ENCODE measurements around the gene SIM1. TPM values are rescaled to one million over a fixed set of nuclear protein-coding genes. Genes with fewer than 3 reads are reported as not detected.
A peak's percentile ranks its signal among the peaks of the same experiment; 100 is the strongest.

SIM1 gene
- not detected for total RNA-seq

DNA sequence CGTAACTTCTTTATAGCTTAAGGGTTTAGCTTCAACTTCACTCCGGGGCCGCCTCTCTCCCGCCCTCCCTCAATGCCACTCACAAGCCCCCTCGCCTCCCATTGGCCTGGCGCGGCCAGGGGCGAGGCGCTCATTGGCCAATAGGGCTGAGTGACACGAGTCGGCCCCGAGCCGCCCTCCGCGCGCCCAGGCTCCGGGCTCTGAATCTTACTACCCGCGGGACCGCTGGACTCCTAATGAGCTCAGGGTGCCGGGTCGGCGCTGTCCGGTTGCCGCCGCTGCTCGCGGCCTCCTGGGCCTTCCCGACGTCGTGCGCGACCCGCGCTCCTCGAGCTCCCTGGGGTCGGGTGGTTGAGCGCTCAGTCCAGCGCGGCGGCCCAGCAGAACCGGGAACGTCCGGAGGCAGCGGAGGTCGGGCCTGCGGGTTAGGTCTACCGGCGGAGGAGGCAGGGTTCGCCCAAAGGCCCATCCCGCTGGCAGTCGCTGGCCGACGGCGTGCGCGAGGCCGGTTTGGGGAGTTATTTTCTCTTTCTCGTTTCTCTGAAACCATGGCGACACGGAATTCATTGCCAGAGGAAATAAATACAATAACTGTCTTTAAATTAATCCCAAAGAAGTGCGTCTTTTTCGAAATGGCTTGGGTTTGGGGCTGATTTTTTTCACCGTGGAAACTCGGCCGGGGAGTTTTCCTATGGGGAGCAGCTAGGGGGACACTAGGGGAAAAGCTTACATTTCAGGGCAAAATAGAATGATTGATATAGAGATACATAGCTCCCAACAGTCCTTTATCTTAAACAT, at the start of gene SIM1:
TSS of gene SIM1 (minus strand) at position 19 of the 798 bp plus-strand sequence. CDS start 1,453 bp downstream, outside the sequence.
- H3K4me1 Mint-ChIP-seq (ENCODE audit: low read depth) = peaks cover 24% of the 10 kb centered on the region
- intact Hi-C loops (cut with micrococcal nuclease) = loop anchor here (5.0 kb wide), 2 partner anchors 937 to 1638 kb away; no protein-coding TSS in a partner anchor
- peaks cover 81% of the 10 kb centered on the region for H3K27me3 Mint-ChIP-seq
- DNase-seq = no peak
- ChIA-PET POLR2A (no interaction called here), CTCF (interaction anchor here (1.0 kb wide), 1 partner anchor 15 kb away, joined by 3 read pairs; no protein-coding TSS in a partner anchor)
- H3K27ac Mint-ChIP-seq = no peak within 1 kb of the TSS
- peaks cover 3% of the 10 kb centered on the region for H3K9me3 Mint-ChIP-seq
- no peak within 1 kb of the TSS for H3K4me3 Mint-ChIP-seq
- peaks cover 26% of the 10 kb centered on the region for H3K36me3 Mint-ChIP-seq

DNA sequence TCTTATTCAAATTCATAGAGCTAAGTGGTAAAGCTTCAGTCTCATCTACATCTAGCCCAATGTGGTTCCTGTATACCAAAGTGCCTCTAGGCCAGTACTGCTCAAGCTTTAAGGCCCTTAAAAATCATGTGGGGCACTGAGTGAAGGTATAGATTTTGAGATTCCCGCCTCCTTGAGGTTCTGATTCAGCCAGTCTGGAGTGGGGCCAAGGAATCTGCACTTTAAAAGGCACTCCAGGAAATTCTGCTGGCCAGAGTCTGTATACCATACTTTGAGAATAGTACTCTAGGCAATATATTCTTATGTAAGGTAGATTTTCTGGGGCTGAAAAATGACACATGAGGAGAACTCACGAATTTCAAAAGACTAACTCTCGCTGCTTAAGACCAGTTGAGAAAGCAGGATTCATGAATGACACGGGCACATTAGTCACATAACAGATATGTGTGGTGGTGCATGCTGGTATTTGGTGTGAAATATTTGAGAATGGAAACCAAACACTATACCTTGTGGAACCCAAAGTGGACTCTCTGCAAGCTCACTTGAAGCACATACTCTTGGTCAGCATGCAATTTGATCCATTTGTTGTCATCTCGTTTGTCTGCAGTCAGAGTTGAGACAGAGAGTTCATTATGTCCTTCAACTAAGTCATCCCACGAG, 47.6 kb upstream of the SIM1 start:
- H3K4me1 Mint-ChIP-seq (ENCODE audit: low read depth) = no peaks in the 10 kb centered on the region
- H3K27me3 Mint-ChIP-seq = no peaks in the 10 kb centered on the region
- ChIA-PET CTCF (no interaction called here), POLR2A (no interaction called here)
- H3K9me3 Mint-ChIP-seq = no peaks in the 10 kb centered on the region
- intact Hi-C loops (cut with micrococcal nuclease) = no loop called here
- DNase-seq = no peak
- no peak overlapping the region for H3K27ac Mint-ChIP-seq
- H3K4me3 Mint-ChIP-seq = no peak overlapping the region
- H3K36me3 Mint-ChIP-seq = peaks cover 57% of the 10 kb centered on the region

DNA sequence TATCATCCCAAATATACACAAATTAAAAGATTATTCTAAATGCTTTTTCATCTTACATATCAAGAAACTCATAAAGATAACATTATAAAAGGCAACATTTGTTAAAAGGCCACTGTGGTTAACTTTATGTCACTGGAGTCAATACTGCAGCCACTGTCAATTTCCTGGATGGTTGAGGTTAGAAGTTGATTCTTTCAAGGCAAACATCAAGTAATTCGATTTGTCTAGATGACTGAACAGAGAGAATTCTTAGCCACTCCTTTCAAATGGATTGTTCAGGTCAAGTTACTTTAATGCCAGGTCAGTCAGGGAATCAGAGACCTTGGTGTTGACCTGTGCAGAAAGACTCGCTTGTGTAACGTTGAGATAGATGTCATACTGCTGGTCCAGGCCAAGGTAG, 44.4 kb upstream of the SIM1 start:
- Mint-ChIP-seq H3K27ac (no peak overlapping the region), H3K9me3 (no peaks in the 10 kb centered on the region), H3K4me3 (no peak overlapping the region), H3K4me1 (ENCODE audit: low read depth) (no peaks in the 10 kb centered on the region), H3K27me3 (no peaks in the 10 kb centered on the region), H3K36me3 (peaks cover 43% of the 10 kb centered on the region)
- POLR2A ChIA-PET = no interaction called here
- CTCF ChIA-PET = no interaction called here
- intact Hi-C loops (cut with micrococcal nuclease) = no loop called here
- DNase-seq = no peak

DNA sequence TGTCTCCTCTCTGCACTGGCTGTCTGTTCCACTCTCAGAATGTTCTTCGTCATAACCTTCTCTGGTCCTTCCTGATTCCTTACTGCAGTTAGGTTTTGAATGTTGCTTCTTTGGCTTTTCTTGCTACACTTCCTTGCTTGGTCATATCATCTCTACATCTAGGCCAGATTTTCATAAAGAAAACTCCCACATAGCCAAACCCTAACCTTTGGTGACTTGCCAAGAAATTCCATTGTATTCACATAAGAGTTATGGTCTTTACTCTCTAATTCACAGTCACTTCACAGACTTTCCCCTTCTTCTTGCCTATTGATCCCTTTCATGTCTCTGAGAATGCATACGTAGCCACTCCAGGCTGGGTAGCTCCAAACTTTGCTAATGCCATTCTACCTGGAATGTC, 41.9 kb upstream of the SIM1 start:
- intact Hi-C loops (cut with micrococcal nuclease) = no loop called here
- ChIA-PET POLR2A (no interaction called here), CTCF (no interaction called here)
- no peaks in the 10 kb centered on the region for H3K4me1 Mint-ChIP-seq (ENCODE audit: low read depth)
- H3K4me3 Mint-ChIP-seq = no peak overlapping the region
- no peaks in the 10 kb centered on the region for H3K27me3 Mint-ChIP-seq
- peaks cover 25% of the 10 kb centered on the region for H3K36me3 Mint-ChIP-seq
- DNase-seq = no peak
- H3K9me3 Mint-ChIP-seq = no peaks in the 10 kb centered on the region
- H3K27ac Mint-ChIP-seq = no peak overlapping the region

DNA sequence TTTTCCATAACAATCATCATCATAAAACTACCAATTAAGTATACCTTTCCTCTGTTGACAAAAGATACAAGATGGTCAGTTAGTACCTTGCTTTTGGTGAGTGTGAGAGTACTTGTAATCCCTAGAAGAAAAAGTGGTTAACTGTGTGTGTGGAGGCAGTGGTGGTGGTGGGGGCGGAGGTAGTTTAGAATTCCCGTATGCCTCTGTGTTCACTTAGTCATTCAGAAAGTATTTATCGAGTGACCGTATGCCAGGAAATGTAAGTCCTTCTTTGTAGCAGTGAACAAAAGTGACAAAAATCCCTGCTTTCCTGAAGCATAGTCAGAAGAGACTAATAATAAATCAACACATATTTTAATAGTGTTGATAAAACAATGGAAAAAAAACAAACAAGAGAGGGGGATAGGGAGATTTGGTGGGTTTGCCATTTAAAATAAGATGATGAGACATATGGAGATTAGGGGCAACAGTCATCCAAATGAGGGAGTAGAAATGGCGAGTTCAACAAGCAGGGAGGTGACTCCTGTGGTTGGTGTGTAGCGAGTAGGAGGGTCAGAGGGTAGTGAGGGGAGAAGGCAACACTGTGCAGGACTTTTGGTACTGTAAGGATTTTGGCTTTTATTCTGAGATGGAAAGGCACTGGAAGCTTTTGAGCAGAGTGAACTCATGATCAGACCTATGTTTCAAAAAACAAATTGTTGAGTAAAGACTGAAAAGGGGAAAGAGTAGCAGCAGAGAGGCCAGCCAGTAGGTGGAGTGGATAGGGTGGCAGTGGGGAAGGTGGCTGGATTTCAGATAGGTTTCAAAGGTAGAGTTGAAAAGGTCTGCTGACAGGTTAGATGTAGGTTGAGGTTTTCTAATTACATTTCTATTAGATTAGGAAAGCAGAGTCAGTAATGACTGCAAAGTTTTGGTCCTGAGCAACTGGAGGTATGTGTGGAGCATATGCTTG, 40.3 kb upstream of the SIM1 start:
- ChIA-PET CTCF (no interaction called here), POLR2A (no interaction called here)
- no peak overlapping the region for H3K27ac Mint-ChIP-seq
- no peak overlapping the region for H3K4me3 Mint-ChIP-seq
- peak; percentile 14 for DNase-seq
- peaks cover 2% of the 10 kb centered on the region for H3K27me3 Mint-ChIP-seq
- intact Hi-C loops (cut with micrococcal nuclease) = no loop called here
- H3K4me1 Mint-ChIP-seq (ENCODE audit: low read depth) = no peaks in the 10 kb centered on the region
- H3K9me3 Mint-ChIP-seq = no peaks in the 10 kb centered on the region
- peaks cover 14% of the 10 kb centered on the region for H3K36me3 Mint-ChIP-seq

DNA sequence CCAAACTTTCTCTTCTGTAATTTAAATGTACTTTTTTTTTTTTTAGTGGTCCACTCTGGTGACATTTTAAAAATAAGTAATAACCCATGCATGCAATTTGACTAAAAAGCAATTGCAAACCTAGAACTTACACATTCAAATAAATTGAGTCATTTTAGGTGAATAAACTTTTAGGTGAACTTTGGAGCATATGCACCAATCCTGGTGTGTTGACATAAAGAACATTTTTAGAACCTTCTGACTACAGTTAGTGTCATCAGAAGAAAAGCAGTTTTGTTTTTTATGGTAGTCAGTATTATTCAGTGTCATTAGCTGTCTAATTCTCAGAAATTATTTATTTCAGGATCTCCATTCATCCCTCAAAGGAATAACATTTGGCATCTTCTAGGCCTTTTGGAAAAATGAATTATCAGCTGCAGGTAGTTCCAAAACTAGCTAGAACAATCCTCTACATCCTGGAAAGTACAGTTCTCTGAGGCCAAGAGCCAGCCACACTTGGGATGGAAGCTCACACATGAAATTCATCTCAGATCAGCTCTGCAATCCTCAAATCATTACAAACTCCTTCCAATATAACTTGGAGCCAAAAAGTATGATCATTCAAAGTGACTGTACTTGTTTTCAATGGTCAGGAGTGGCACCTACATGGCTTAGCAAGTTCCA, 38.5 kb upstream of the SIM1 start:
- DNase-seq = no peak
- H3K4me3 Mint-ChIP-seq = no peak overlapping the region
- no peak overlapping the region for H3K27ac Mint-ChIP-seq
- ChIA-PET POLR2A (interaction anchor here (0.6 kb wide), 1 partner anchor 273 kb away, joined by 4 read pairs; no protein-coding TSS in a partner anchor), CTCF (interaction anchor here (0.7 kb wide), 1 partner anchor 11 kb away, joined by 3 read pairs; no protein-coding TSS in a partner anchor)
- H3K36me3 Mint-ChIP-seq = no peaks in the 10 kb centered on the region
- peaks cover 5% of the 10 kb centered on the region for H3K27me3 Mint-ChIP-seq
- intact Hi-C loops (cut with micrococcal nuclease) = no loop called here
- H3K9me3 Mint-ChIP-seq = peaks cover 4% of the 10 kb centered on the region
- H3K4me1 Mint-ChIP-seq (ENCODE audit: low read depth) = no peaks in the 10 kb centered on the region

DNA sequence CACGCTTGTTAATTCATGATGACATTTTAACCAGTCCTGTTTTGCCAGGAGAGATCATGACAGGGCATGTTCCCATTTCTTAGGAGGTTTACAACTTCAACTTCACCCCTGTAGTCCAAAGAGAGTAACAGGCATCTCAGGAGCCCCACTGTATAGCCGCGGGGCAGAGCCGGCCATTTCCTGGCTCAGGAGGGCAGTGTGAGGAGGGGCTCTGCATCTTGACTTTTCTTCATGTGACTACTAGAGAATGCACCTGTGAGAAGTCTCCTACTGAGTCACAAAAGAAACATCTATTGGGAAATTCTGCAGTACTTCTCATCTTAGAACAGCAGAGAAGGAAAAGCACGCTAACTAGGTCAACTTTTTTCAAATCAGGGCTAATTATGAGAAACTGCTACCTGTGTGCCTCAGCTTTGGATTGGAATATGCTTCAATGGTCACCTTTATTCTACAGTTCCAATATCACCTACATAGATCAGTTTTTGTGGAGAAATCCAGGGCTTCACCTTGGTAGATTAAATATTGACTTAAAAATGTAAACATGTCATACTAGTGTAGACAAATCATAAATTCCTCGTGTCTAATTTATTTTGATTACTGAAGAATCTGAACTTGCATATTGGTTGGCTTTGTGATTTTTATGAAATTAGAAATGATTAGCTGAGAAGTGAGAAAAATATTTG, 28.6 kb upstream of the SIM1 start:
- ChIA-PET POLR2A (no interaction called here), CTCF (no interaction called here)
- Mint-ChIP-seq H3K4me3 (no peak overlapping the region), H3K4me1 (ENCODE audit: low read depth) (no peaks in the 10 kb centered on the region), H3K9me3 (no peaks in the 10 kb centered on the region), H3K27ac (no peak overlapping the region), H3K36me3 (no peaks in the 10 kb centered on the region), H3K27me3 (peaks cover 31% of the 10 kb centered on the region)
- no peak for DNase-seq
- intact Hi-C loops (cut with micrococcal nuclease) = no loop called here

- H3K4me3 Mint-ChIP-seq = no peak overlapping the region
- ChIA-PET POLR2A (no interaction called here), CTCF (interaction anchor here (0.6 kb wide), 2 partner anchors 7 to 10 kb away, joined by 3 read pairs; no protein-coding TSS in a partner anchor)
- no peak for DNase-seq
- H3K4me1 Mint-ChIP-seq (ENCODE audit: low read depth) = no peaks in the 10 kb centered on the region
- intact Hi-C loops (cut with micrococcal nuclease) = no loop called here
- H3K9me3 Mint-ChIP-seq = no peaks in the 10 kb centered on the region
- H3K27ac Mint-ChIP-seq = no peak overlapping the region
- peaks cover 33% of the 10 kb centered on the region for H3K27me3 Mint-ChIP-seq
- no peaks in the 10 kb centered on the region for H3K36me3 Mint-ChIP-seq
These were observed 27.4 kb upstream of the SIM1 start for GRCh38 chr6:100491952-100492670.

- no peak for DNase-seq
- Mint-ChIP-seq H3K36me3 (no peaks in the 10 kb centered on the region), H3K4me3 (no peak overlapping the region), H3K9me3 (no peaks in the 10 kb centered on the region), H3K27me3 (peaks cover 36% of the 10 kb centered on the region), H3K27ac (no peak overlapping the region), H3K4me1 (ENCODE audit: low read depth) (no peaks in the 10 kb centered on the region)
- intact Hi-C loops (cut with micrococcal nuclease) = no loop called here
- CTCF ChIA-PET = no interaction called here
- POLR2A ChIA-PET = no interaction called here
These were observed 25.3 kb upstream of the SIM1 start for GRCh38 chr6:100490065-100490464.

DNA sequence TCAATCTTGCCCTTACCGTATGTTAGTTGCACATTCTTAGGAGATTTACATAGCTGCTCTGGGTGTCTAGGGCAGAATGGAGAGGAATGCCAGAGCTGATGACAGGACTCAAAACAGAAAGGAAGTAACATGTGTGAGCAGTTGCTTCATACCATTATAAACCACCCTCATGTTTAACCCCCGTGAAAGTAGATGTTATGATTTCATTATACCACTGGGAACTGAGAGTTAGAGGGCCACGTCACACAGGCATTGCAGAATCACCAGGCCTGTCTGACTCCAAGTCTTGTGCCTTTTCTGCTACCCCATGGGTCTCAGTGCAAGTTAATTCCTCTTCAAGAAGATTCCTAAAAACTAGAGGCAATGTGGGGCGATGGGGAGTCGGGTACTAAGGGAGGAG, 23.5 kb upstream of the SIM1 start:
- intact Hi-C loops (cut with micrococcal nuclease) = no loop called here
- H3K4me3 Mint-ChIP-seq = no peak overlapping the region
- POLR2A ChIA-PET = no interaction called here
- no peaks in the 10 kb centered on the region for H3K9me3 Mint-ChIP-seq
- H3K27me3 Mint-ChIP-seq = peaks cover 33% of the 10 kb centered on the region
- CTCF ChIA-PET = no interaction called here
- no peaks in the 10 kb centered on the region for H3K4me1 Mint-ChIP-seq (ENCODE audit: low read depth)
- no peaks in the 10 kb centered on the region for H3K36me3 Mint-ChIP-seq
- no peak for DNase-seq
- no peak overlapping the region for H3K27ac Mint-ChIP-seq

DNA sequence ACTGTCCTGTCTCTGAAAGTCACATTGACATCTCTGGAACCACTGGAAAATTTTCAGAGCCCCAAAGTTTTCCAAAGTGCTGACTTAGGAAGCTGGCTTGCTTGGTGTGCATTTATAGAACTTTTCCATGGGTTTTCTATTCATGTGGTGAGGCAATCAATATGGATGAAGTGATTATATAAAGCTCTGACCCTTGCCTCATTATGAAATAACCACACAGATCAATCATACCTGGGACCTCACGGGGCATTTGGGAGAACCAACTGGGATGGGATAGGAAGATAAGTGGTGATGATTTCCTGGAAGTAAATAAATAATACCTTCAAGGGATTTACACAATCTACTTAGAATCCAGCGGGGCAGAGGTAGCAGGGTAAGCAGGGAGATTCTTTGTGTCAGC, 22.9 kb upstream of the SIM1 start:
- no peak overlapping the region for H3K27ac Mint-ChIP-seq
- H3K36me3 Mint-ChIP-seq = no peaks in the 10 kb centered on the region
- ChIA-PET POLR2A (no interaction called here), CTCF (no interaction called here)
- H3K4me3 Mint-ChIP-seq = no peak overlapping the region
- peaks cover 28% of the 10 kb centered on the region for H3K27me3 Mint-ChIP-seq
- H3K9me3 Mint-ChIP-seq = no peaks in the 10 kb centered on the region
- no peak for DNase-seq
- intact Hi-C loops (cut with micrococcal nuclease) = no loop called here
- H3K4me1 Mint-ChIP-seq (ENCODE audit: low read depth) = no peaks in the 10 kb centered on the region

Measured in activated CD4-positive, alpha-beta memory T cell treated with anti-CD3 and anti-CD28 coated beads for 36 hours (primary cell).